Inferior parietal cortex (tissue), 1 donor: ENCODE measurements around the gene CMTM3.
A peak's percentile ranks its signal among the peaks of the same experiment; 100 is the strongest.

Experiments used
- DNase-seq: peaks from one replicate; pipeline ENCODE4 v3.0.0-alpha.2; 2016; ENCODE audit errors: extremely low spot score

The CMTM3 gene

DNA sequence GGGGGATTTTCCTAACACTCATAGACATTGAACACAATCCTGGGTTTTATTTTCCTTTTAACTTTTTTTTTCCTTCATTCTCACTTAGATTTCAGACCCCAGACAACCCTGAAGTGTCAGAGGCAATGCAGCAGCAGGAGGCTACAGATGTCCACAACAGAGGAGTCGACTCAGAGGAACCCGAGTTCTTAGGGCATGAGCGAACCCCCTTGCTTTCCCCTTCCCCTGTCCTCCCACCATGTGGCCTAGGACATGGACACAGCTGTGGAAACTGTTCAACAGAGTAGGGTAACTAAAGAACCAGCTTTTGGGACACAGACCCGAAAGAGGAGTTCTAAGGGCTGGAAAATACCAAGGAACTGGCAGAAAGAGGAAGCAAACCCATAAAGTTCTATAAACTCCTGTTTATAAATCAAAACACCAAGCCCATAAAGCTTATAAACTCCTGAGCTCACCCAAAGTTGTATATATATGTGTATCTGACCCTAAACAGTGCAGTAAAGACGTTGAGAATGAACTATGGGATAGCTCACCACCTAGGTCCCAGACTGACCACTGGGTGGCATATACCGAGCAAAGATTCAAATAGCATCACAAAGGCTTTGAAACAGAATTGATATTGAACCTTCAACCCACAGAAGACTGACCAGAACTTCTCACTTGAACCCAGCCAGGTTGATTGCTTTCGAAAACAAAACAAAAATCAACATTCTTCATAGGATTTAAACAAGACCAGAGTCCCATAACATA is 58.1 kb downstream of the CMTM3 start:
- peak; percentile 73 for DNase-seq
